Choroid plexus epithelial cell (primary cell): ENCODE data around the gene C2orf49.
A peak's percentile ranks its signal among the peaks of the same experiment; 100 is the strongest.

ENCODE experiments used
- DNase-seq: peaks from one replicate; pipeline ENCODE4 v3.0.0-alpha.2; 2010; ENCODE audit warnings: low read depth
- H3K4me3 ChIP-seq: 2 replicates; pipeline ENCODE4 v1.5.1; 2011; ENCODE audit warnings: low read depth, mild to moderate bottlenecking, control low read depth, low read length, moderate library complexity
- TF ChIP-seq, protein P1 (sequence below): conservative IDR thresholded peaks from 2 replicates; pipeline ENCODE4 v1.5.1; 2011; ENCODE audit warnings: low read depth, mild to moderate bottlenecking, control low read depth, inconsistent platforms, low read length, moderate library complexity

C2orf49 gene

GRCh38 chr2:105307550-105307949 lies 29.8 kb upstream of the C2orf49 start:
- no peak overlapping the region for H3K4me3 ChIP-seq
- TF ChIP-seq, protein P1, sequence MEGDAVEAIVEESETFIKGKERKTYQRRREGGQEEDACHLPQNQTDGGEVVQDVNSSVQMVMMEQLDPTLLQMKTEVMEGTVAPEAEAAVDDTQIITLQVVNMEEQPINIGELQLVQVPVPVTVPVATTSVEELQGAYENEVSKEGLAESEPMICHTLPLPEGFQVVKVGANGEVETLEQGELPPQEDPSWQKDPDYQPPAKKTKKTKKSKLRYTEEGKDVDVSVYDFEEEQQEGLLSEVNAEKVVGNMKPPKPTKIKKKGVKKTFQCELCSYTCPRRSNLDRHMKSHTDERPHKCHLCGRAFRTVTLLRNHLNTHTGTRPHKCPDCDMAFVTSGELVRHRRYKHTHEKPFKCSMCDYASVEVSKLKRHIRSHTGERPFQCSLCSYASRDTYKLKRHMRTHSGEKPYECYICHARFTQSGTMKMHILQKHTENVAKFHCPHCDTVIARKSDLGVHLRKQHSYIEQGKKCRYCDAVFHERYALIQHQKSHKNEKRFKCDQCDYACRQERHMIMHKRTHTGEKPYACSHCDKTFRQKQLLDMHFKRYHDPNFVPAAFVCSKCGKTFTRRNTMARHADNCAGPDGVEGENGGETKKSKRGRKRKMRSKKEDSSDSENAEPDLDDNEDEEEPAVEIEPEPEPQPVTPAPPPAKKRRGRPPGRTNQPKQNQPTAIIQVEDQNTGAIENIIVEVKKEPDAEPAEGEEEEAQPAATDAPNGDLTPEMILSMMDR: no peak
- no peak for DNase-seq

DNA sequence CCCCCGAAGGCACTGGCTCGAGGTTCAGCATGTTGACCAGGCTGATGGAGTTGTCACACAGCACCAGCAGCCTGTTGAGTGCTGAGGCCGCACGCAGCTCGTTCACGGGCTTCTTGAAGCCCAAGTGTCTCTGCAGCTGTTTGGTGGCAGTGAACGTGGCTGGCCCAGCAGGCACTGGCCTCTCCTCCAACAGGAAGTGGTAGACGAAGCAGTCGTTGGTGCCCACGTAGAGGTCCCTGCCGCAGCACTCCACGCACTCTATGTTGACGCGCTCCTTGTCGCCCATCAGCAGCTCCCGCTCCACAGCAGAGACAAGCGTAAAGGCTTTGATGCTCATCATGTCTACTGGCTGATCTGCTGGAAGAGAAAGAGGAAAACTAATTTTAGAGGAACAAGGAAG lies 29.4 kb upstream of the C2orf49 start:
- no peak for DNase-seq
- TF ChIP-seq, protein P1: no peak
- no peak overlapping the region for H3K4me3 ChIP-seq

- TF ChIP-seq, protein P1: no peak
- no peak overlapping the region for H3K4me3 ChIP-seq
- DNase-seq: no peak
These were observed 28.8 kb upstream of the C2orf49 start for GRCh38 chr2:105308382-105309146.

- peak; percentile 29 for DNase-seq
- TF ChIP-seq, protein P1: no peak
- no peak overlapping the region for H3K4me3 ChIP-seq
These were observed 28.2 kb upstream of the C2orf49 start for GRCh38 chr2:105309147-105309545.

DNA sequence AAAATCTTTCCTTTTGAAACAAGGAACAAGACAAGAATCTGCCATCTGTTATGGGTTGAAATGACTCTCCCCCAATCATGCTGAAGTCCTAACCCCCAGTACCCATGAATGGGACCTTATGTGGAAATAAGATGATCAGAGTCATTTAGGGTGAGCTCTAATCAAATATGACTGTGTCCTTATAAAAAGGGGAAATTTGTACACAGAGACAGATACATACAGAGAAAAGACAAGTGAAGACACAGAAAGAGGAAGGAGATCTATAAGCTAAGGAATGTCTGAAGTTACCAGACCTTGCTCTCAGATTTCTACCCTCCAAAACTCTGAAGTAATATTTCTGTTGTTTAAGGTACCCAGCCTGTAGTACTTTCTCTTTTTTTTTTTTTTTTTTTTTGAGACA lies 23.5 kb upstream of the C2orf49 start:
- H3K4me3 ChIP-seq: no peak overlapping the region
- DNase-seq: no peak
- TF ChIP-seq, protein P1: no peak

GRCh38 chr2:105315314-105315713 lies 22.0 kb upstream of the C2orf49 start:
- no peak for DNase-seq
- H3K4me3 ChIP-seq: no peak overlapping the region
- TF ChIP-seq, protein P1: no peak

GRCh38 chr2:105317937-105318336 lies 19.4 kb upstream of the C2orf49 start:
- no peak for DNase-seq
- TF ChIP-seq, protein P1: no peak
- no peak overlapping the region for H3K4me3 ChIP-seq
